H9 (cell line): ENCODE data around the gene FOXO6. TPM values are rescaled to one million over a fixed set of nuclear protein-coding genes. Genes with fewer than 3 reads are reported as not detected.

Source experiments
- DNase-seq: peaks from one replicate; pipeline ENCODE4 v3.0.0-alpha.2; 2017
- H2AFZ ChIP-seq: one replicate; pipeline ENCODE4 v1.6.1; 2013; ENCODE audit warnings: mild to moderate bottlenecking, low read length, control low read depth, moderate library complexity
- H2AK5ac ChIP-seq: 2 replicates; pipeline ENCODE4 v1.6.1; 2013; ENCODE audit warnings: low read length, control low read depth, mixed read lengths; ENCODE audit not compliant: insufficient read length
- H2BK120ac ChIP-seq: one replicate; pipeline ENCODE4 v1.6.1; 2013; ENCODE audit warnings: low read depth, mild to moderate bottlenecking, low read length, control low read depth, inconsistent platforms; ENCODE audit not compliant: poor library complexity, severe bottlenecking
- H2BK12ac ChIP-seq: 2 replicates; pipeline ENCODE4 v1.6.1; 2013; ENCODE audit warnings: low read length, control low read depth, mixed read lengths, low read depth; ENCODE audit not compliant: insufficient read length
- H2BK15ac ChIP-seq: 2 replicates; pipeline ENCODE4 v1.6.1; 2013; ENCODE audit warnings: low read depth, low read length, control low read depth
- H2BK20ac ChIP-seq: one replicate; pipeline ENCODE4 v1.6.1; 2013; ENCODE audit warnings: low read depth, mild to moderate bottlenecking, low read length, control low read depth, inconsistent platforms; ENCODE audit not compliant: poor library complexity, severe bottlenecking
- H2BK5ac ChIP-seq: 2 replicates; pipeline ENCODE4 v1.6.1; 2013; ENCODE audit warnings: low read length, control low read depth, mixed read lengths; ENCODE audit not compliant: insufficient read length
- H3K14ac ChIP-seq: 2 replicates; pipeline ENCODE4 v1.6.1; 2013; ENCODE audit warnings: low read length, control low read depth; ENCODE audit not compliant: insufficient read depth
- H3K18ac ChIP-seq: 2 replicates; pipeline ENCODE4 v1.6.1; 2013; ENCODE audit warnings: low read depth, mild to moderate bottlenecking, mixed read lengths, low read length, control low read depth; ENCODE audit not compliant: insufficient read length
- H3K23ac ChIP-seq: 2 replicates; pipeline ENCODE4 v1.6.1; 2013; ENCODE audit warnings: low read length, control low read depth, mixed read lengths, low read depth; ENCODE audit not compliant: insufficient read length
- H3K23me2 ChIP-seq: 2 replicates; pipeline ENCODE4 v1.6.1; 2013; ENCODE audit warnings: low read depth, mild to moderate bottlenecking, mixed read lengths, low read length, control low read depth; ENCODE audit not compliant: insufficient read length, poor library complexity, severe bottlenecking
- H3K27ac ChIP-seq: 2 replicates; pipeline ENCODE4 v1.5.1; 2013; ENCODE audit warnings: low read length, control low read depth, mixed read lengths, low read depth; ENCODE audit not compliant: insufficient read length
- H3K27me3 ChIP-seq: 2 replicates; pipeline ENCODE4 v1.6.1; 2013; ENCODE audit warnings: low read length, control low read depth, inconsistent platforms; ENCODE audit not compliant: insufficient read depth
- H3K4ac ChIP-seq: 2 replicates; pipeline ENCODE4 v1.6.1; 2013; ENCODE audit warnings: low read depth, mild to moderate bottlenecking, control low read depth, inconsistent platforms, low read length, moderate library complexity
- H3K4me1 ChIP-seq: 2 replicates; pipeline ENCODE4 v1.6.1; 2013; ENCODE audit warnings: low read length, control low read depth, inconsistent platforms; ENCODE audit not compliant: insufficient read depth
- H3K4me2 ChIP-seq: 2 replicates; pipeline ENCODE4 v1.6.1; 2013; ENCODE audit warnings: low read length, control low read depth, mixed read lengths; ENCODE audit not compliant: insufficient read length, insufficient read depth
- H3K56ac ChIP-seq: 2 replicates; pipeline ENCODE4 v1.6.1; 2013; ENCODE audit warnings: low read depth, mild to moderate bottlenecking, mixed read lengths, low read length, control low read depth; ENCODE audit not compliant: insufficient read length
- H3K79me1 ChIP-seq: 2 replicates; pipeline ENCODE4 v1.6.1; 2013; ENCODE audit warnings: low read depth, mild to moderate bottlenecking, moderate library complexity, low read length, control low read depth, inconsistent platforms; ENCODE audit not compliant: insufficient read depth, poor library complexity, severe bottlenecking
- H3K79me2 ChIP-seq: 2 replicates; pipeline ENCODE4 v1.6.1; 2013; ENCODE audit warnings: low read length, control low read depth, inconsistent platforms; ENCODE audit not compliant: insufficient read depth
- H3K9ac ChIP-seq: 2 replicates; pipeline ENCODE4 v1.6.1; 2013; ENCODE audit warnings: low read length, control low read depth, mixed read lengths; ENCODE audit not compliant: insufficient read length; ENCODE audit errors: extremely low read depth
- H3K9me3 ChIP-seq: one replicate; pipeline ENCODE4 v1.6.1; 2013; ENCODE audit warnings: low read depth, low read length, inconsistent platforms; ENCODE audit not compliant: control insufficient read depth
- H3T11ph ChIP-seq: one replicate; pipeline ENCODE4 v1.6.1; 2013; ENCODE audit warnings: mild to moderate bottlenecking, low read length, control low read depth, inconsistent platforms
- H4K20me1 ChIP-seq: one replicate; pipeline ENCODE4 v1.6.1; 2013; ENCODE audit not compliant: control insufficient read depth, insufficient read length, insufficient read depth
- H4K5ac ChIP-seq: 2 replicates; pipeline ENCODE4 v1.6.1; 2013; ENCODE audit warnings: low read depth, mild to moderate bottlenecking, mixed read lengths, low read length, control low read depth; ENCODE audit not compliant: insufficient read length
- H4K8ac ChIP-seq: replicated peaks from 2 replicates; pipeline ENCODE4 v1.6.1; 2013; ENCODE audit warnings: low read length, control low read depth, mixed read lengths, low read depth; ENCODE audit not compliant: insufficient read length
- H4K91ac ChIP-seq: 2 replicates; pipeline ENCODE4 v1.6.1; 2013; ENCODE audit warnings: low read depth, mild to moderate bottlenecking, moderate library complexity, mixed read lengths, low read length, control low read depth; ENCODE audit not compliant: insufficient read length
- H3K27ac Mint-ChIP-seq, 3 experiments: 2 replicates in 2 of 3; 3 replicates in 1 of 3; pipeline ENCODE4 v1.8.0; 2020 to 2021; ENCODE audit warnings: mixed read lengths in 3 of 3, mild to moderate bottlenecking in 1 of 3, moderate library complexity in 1 of 3
- H3K27me3 Mint-ChIP-seq: 2 replicates; pipeline ENCODE4 v1.8.0; 2021; ENCODE audit warnings: low read depth, mild to moderate bottlenecking, moderate library complexity, mixed read lengths
- H3K36me3 Mint-ChIP-seq, 3 experiments: 2 replicates in 2 of 3; 3 replicates in 1 of 3; pipeline ENCODE4 v1.8.0; 2020 to 2021; ENCODE audit warnings: low read depth in 3 of 3, mixed read lengths in 3 of 3; ENCODE audit not compliant: insufficient read depth in 1 of 3
- H3K4me1 Mint-ChIP-seq, 2 experiments: 2 replicates each; pipeline ENCODE4 v1.8.0; 2020; ENCODE audit warnings: mixed read lengths in 2 of 2
- H3K4me3 Mint-ChIP-seq, 2 experiments: 2 replicates in 1 of 2; 3 replicates in 1 of 2; pipeline ENCODE4 v1.8.0; 2020 to 2021; ENCODE audit warnings: mild to moderate bottlenecking in 2 of 2, mixed read lengths in 2 of 2, moderate library complexity in 1 of 2
- H3K9me3 Mint-ChIP-seq, 2 experiments: 2 replicates in 1 of 2; 3 replicates in 1 of 2; pipeline ENCODE4 v1.8.0; 2020; ENCODE audit warnings: mild to moderate bottlenecking in 2 of 2, mixed read lengths in 2 of 2, moderate library complexity in 1 of 2
- CTCF ChIP-seq: fragments of 200-600 bp; sonication (generic); conservative IDR thresholded peaks from 3 replicates; pipeline ENCODE4 v1.8.0; 2021; ENCODE audit warnings: antibody characterized with exemption, mild to moderate bottlenecking
- WGBS: extraction: QIAGEN DNeasy Blood & Tissue Kit; methylation state at CpG from one replicate; pipeline ENCODE4 v1.1.7; 2013; ENCODE audit warnings: missing lambda C conversion rate, low lambda C conversion rate, mixed read lengths; ENCODE audit not compliant: insufficient read length; ENCODE audit errors: extremely low coverage; 5-methylcytosine and 5-hydroxymethylcytosine counted together
- total RNA-seq: library from RNA; stranded (reverse); gene quantifications from 2 replicates; pipeline ENCODE4 v1.2.1, GENCODE V29; 2021

FOXO6 gene
- total RNA-seq, 1 experiment from 2014 or later: 0.83 TPM

GRCh38 chr1:41392528-41392924 lies 31.3 kb downstream of the FOXO6 start:
- H2AK5ac ChIP-seq: no peak overlapping the region
- no peak overlapping the region for H2BK20ac ChIP-seq
- no peak overlapping the region for H3T11ph ChIP-seq
- no peaks in the 10 kb centered on the region for H3K79me1 ChIP-seq
- H3K14ac ChIP-seq: no peak overlapping the region
- no peaks in the 10 kb centered on the region for H3K9me3 ChIP-seq
- H2BK15ac ChIP-seq: no peak overlapping the region
- no peak for TF ChIP-seq CTCF
- no CpG with 5 or more reads among the region's 4 CpGs for WGBS
- no peak overlapping the region for H2BK5ac ChIP-seq
- H3K9ac ChIP-seq: no peak overlapping the region
- Mint-ChIP-seq H3K4me1 (peaks cover 43 to 61% of the 10 kb centered on the region in 2 experiments), H3K36me3 (no peaks in the 10 kb centered on the region), H3K27ac (no peak overlapping the region), H3K4me3 (no peak overlapping the region), H3K27me3 (peaks cover 34% of the 10 kb centered on the region), H3K9me3 (no peaks in the 10 kb centered on the region)
- H4K20me1 ChIP-seq: no peaks in the 10 kb centered on the region
- H3K27ac ChIP-seq: no peak overlapping the region
- H3K27me3 ChIP-seq: no peaks in the 10 kb centered on the region
- no peak overlapping the region for H3K18ac ChIP-seq
- no peak overlapping the region for H2BK120ac ChIP-seq
- no peak overlapping the region for H3K4ac ChIP-seq
- H3K23ac ChIP-seq: no peak overlapping the region
- H3K23me2 ChIP-seq: peaks cover 3% of the 10 kb centered on the region
- no peak overlapping the region for H2BK12ac ChIP-seq
- no peaks in the 10 kb centered on the region for H3K79me2 ChIP-seq
- H2AFZ ChIP-seq: no peak overlapping the region
- no peak overlapping the region for H4K5ac ChIP-seq
- no peak overlapping the region for H4K8ac ChIP-seq
- no peak for DNase-seq
- H4K91ac ChIP-seq: no peak overlapping the region
- no peak overlapping the region for H3K56ac ChIP-seq
- H3K4me1 ChIP-seq: peaks cover 9% of the 10 kb centered on the region; the same call in 1 of the 2 replicates
- no peak overlapping the region for H3K4me2 ChIP-seq
